H1 (cell line): ENCODE results near the gene S100A16. TPM values are rescaled to one million over a fixed set of nuclear protein-coding genes. Genes with fewer than 3 reads are reported as not detected.
A peak's percentile ranks its signal among the peaks of the same experiment; 100 is the strongest.

Source experiments
- CTCF ChIA-PET: fragments of 300-600 bp; sonication (Branson Sonifier 250); formaldehyde crosslinking; loops from one replicate; lab custom pipeline; 2021; ENCODE audit not compliant: partially characterized antibody; lab: Charles Lee
- POLR2A ChIA-PET: fragments of 300-600 bp; sonication (Branson Sonifier 250); formaldehyde crosslinking; loops from one replicate; lab custom pipeline; 2021; ENCODE audit warnings: inconsistent platforms; ENCODE audit not compliant: partially characterized antibody; lab: Charles Lee
- DNase-seq, 2 experiments: peaks; one replicate each; pipeline versions ENCODE4 v3.0.0 to v3.0.0-alpha.2; 2010 to 2022; ENCODE audit warnings: low spot score in 2 of 2, low read depth in 1 of 2, mixed read lengths in 1 of 2
- FAIRE-seq: peaks from 2 replicates; lab custom pipeline; 2011; peaks lifted over from hg19 to GRCh38; lab: Jason Lieb, UNC
- H2AFZ ChIP-seq: 2 replicates; pipeline ENCODE4 v1.8.1; 2012; ENCODE audit warnings: low read length, inconsistent platforms
- H2AK5ac ChIP-seq: 2 replicates; pipeline ENCODE4 v1.6.1; 2013; ENCODE audit warnings: low read depth, low read length
- H2BK120ac ChIP-seq: replicated peaks from 2 replicates; pipeline ENCODE3; 2013; ENCODE audit warnings: low read depth, low read length, inconsistent platforms
- H2BK12ac ChIP-seq: 2 replicates; pipeline ENCODE4 v1.6.1; 2013; ENCODE audit warnings: low read depth, low read length
- H2BK15ac ChIP-seq: 2 replicates; pipeline ENCODE4 v1.6.1; 2013; ENCODE audit warnings: low read length
- H2BK20ac ChIP-seq: 2 replicates; pipeline ENCODE4 v1.6.1; 2013; ENCODE audit warnings: low read length
- H2BK5ac ChIP-seq: 2 replicates; pipeline ENCODE4 v1.6.1; 2013; ENCODE audit warnings: low read depth, low read length
- H3K14ac ChIP-seq: 2 replicates; pipeline ENCODE4 v1.6.1; 2013; ENCODE audit warnings: inconsistent platforms; ENCODE audit not compliant: insufficient read length
- H3K18ac ChIP-seq: 2 replicates; pipeline ENCODE4 v1.6.1; 2013; ENCODE audit warnings: low read length; ENCODE audit errors: extremely low read depth
- H3K23ac ChIP-seq: 2 replicates; pipeline ENCODE4 v1.6.1; 2013; ENCODE audit warnings: inconsistent platforms; ENCODE audit not compliant: insufficient read length
- H3K23me2 ChIP-seq: 2 replicates; pipeline ENCODE4 v1.6.1; 2013; ENCODE audit warnings: low read depth, low read length
- H3K27ac ChIP-seq: 2 replicates; pipeline ENCODE4 v1.6.1; 2011; ENCODE audit warnings: low read depth, low read length, inconsistent platforms
- H3K27me3 ChIP-seq, 4 experiments: replicated peaks in 1 of 4; 1 replicate in 1 of 4; 2 replicates in 3 of 4; pipeline versions ENCODE4 v1.6.1 to v1.8.1; 2011 to 2013; ENCODE audit warnings: low read length in 3 of 4, mild to moderate bottlenecking in 3 of 4, inconsistent platforms in 2 of 4, mixed read lengths in 2 of 4, moderate library complexity in 1 of 4; ENCODE audit not compliant: control insufficient read depth in 3 of 4, insufficient read depth in 3 of 4; ENCODE audit errors: extremely low read depth in 1 of 4
- H3K36me3 ChIP-seq, 4 experiments: 2 replicates each; pipeline versions ENCODE4 v1.6.1 to v1.8.1; 2011 to 2013; ENCODE audit warnings: mild to moderate bottlenecking in 4 of 4, low read length in 3 of 4, moderate library complexity in 2 of 4, control low read depth in 1 of 4, inconsistent platforms in 1 of 4; ENCODE audit not compliant: insufficient read depth in 4 of 4, control insufficient read depth in 2 of 4
- H3K4ac ChIP-seq: replicated peaks from 2 replicates; pipeline ENCODE3; 2013; ENCODE audit warnings: low read length, low read depth, mixed read lengths, inconsistent platforms; ENCODE audit not compliant: insufficient read length
- H3K4me1 ChIP-seq, 4 experiments: replicated peaks in 1 of 4; 1 replicate in 1 of 4; 2 replicates in 3 of 4; pipeline versions ENCODE4 v1.6.1 to v1.8.1; 2011 to 2013; ENCODE audit warnings: low read length in 3 of 4, inconsistent platforms in 2 of 4, mixed read lengths in 1 of 4; ENCODE audit not compliant: insufficient read depth in 4 of 4, control insufficient read depth in 3 of 4
- H3K4me2 ChIP-seq, 2 experiments: 2 replicates each; pipeline versions ENCODE4 v1.6.1 to v1.8.1; 2011 to 2013; ENCODE audit warnings: low read depth in 2 of 2, low read length in 2 of 2, control low read depth in 1 of 2, inconsistent platforms in 1 of 2, mild to moderate bottlenecking in 1 of 2; ENCODE audit not compliant: insufficient read depth in 1 of 2
- H3K4me3 ChIP-seq, 4 experiments: fragments of 200-600, 300-600 bp in 1 of 4; sonication (generic), shearing (Covaris generic), sonication (Bioruptor Twin) in 1 of 4; 2 replicates each; pipeline versions ENCODE4 v1.5.1 to v1.8.1; 2011 to 2016; ENCODE audit warnings: low read length in 4 of 4, low read depth in 3 of 4, control low read depth in 2 of 4, inconsistent platforms in 2 of 4, mild to moderate bottlenecking in 2 of 4, mixed read lengths in 1 of 4, moderate library complexity in 1 of 4; ENCODE audit not compliant: insufficient read depth in 2 of 4; ENCODE audit errors: extremely low read depth in 1 of 4
- H3K56ac ChIP-seq: replicated peaks from 2 replicates; pipeline ENCODE3; 2013; ENCODE audit warnings: low read depth, mild to moderate bottlenecking, mixed read lengths, low read length, inconsistent platforms; ENCODE audit not compliant: insufficient read length
- H3K79me1 ChIP-seq: 2 replicates; pipeline ENCODE4 v1.6.1; 2013; ENCODE audit warnings: low read depth, low read length, control low read depth
- H3K79me2 ChIP-seq, 2 experiments: 2 replicates each; pipeline versions ENCODE4 v1.6.1 to v1.8.1; 2012 to 2013; ENCODE audit warnings: low read length in 2 of 2, mild to moderate bottlenecking in 2 of 2, inconsistent platforms in 1 of 2; ENCODE audit not compliant: insufficient read depth in 2 of 2, control insufficient read depth in 1 of 2
- H3K9ac ChIP-seq, 4 experiments: replicated peaks in 1 of 4; 1 replicate in 1 of 4; 2 replicates in 3 of 4; pipeline versions ENCODE4 v1.6.1 to v1.8.1; 2011 to 2013; ENCODE audit warnings: low read depth in 3 of 4, low read length in 3 of 4, control low read depth in 2 of 4, mild to moderate bottlenecking in 2 of 4, moderate library complexity in 2 of 4, inconsistent platforms in 1 of 4; ENCODE audit errors: extremely low read depth in 1 of 4
- H3K9me3 ChIP-seq, 2 experiments: 2 replicates each; pipeline versions ENCODE4 v1.6.1 to v1.8.1; 2012 to 2013; ENCODE audit warnings: mild to moderate bottlenecking in 2 of 2, moderate library complexity in 2 of 2, control low read depth in 1 of 2, inconsistent platforms in 1 of 2, low read depth in 1 of 2, low read length in 1 of 2, mixed read lengths in 1 of 2; ENCODE audit not compliant: insufficient read depth in 2 of 2
- H4K20me1 ChIP-seq, 2 experiments: replicated peaks in 1 of 2; 2 replicates each; pipeline versions ENCODE3 to v1.8.1; 2011 to 2013; ENCODE audit warnings: inconsistent platforms in 2 of 2, low read length in 2 of 2, mild to moderate bottlenecking in 1 of 2; ENCODE audit not compliant: insufficient read depth in 2 of 2, control insufficient read depth in 1 of 2
- H4K5ac ChIP-seq: 2 replicates; pipeline ENCODE4 v1.6.1; 2013; ENCODE audit warnings: low read length, low read depth, mixed read lengths, inconsistent platforms; ENCODE audit not compliant: insufficient read length
- H4K8ac ChIP-seq: 2 replicates; pipeline ENCODE4 v1.8.0; 2013; ENCODE audit warnings: mild to moderate bottlenecking, moderate library complexity, low read length, inconsistent platforms; ENCODE audit not compliant: insufficient read depth; ENCODE audit errors: extremely low read depth
- H4K91ac ChIP-seq: replicated peaks from 2 replicates; pipeline ENCODE3; 2013; ENCODE audit warnings: low read length, mixed read lengths, inconsistent platforms; ENCODE audit not compliant: insufficient read length
- CHD2 ChIP-seq: IDR thresholded peaks from 2 replicates; pipeline ENCODE4 v1.6.1; 2012; ENCODE audit warnings: low read length, improper control_type of control experiment
- POLR2A ChIP-seq, 2 experiments: IDR thresholded peaks; 1 replicate in 1 of 2; 2 replicates in 1 of 2; pipeline ENCODE4 v1.6.1; 2011; ENCODE audit warnings: low read depth in 2 of 2, low read length in 2 of 2, mild to moderate bottlenecking in 2 of 2; ENCODE audit errors: control extremely low read depth in 1 of 2
- POLR2AphosphoS5 ChIP-seq: IDR thresholded peaks from 2 replicates; pipeline ENCODE4 v1.6.1; 2011; ENCODE audit warnings: low read depth, low read length
- TCF12 ChIP-seq: IDR thresholded peaks from 2 replicates; pipeline ENCODE4 v1.6.1; 2011; ENCODE audit warnings: low read depth, mild to moderate bottlenecking, low read length
- WGBS, 2 experiments: shearing (Covaris generic) in 1 of 2; methylation state at CpG; one replicate each; pipeline versions ENCODE4 v1.1.6 to v1.1.7; 2013 to 2015; ENCODE audit warnings: low lambda C conversion rate in 2 of 2, mixed read lengths in 2 of 2, inconsistent platforms in 1 of 2, low coverage in 1 of 2, missing lambda C conversion rate in 1 of 2; ENCODE audit not compliant: insufficient replicate concordance in 2 of 2, insufficient coverage in 1 of 2, insufficient read length in 1 of 2; ENCODE audit errors: extremely low coverage in 1 of 2, missing lambda C conversion rate in 1 of 2; 5-methylcytosine and 5-hydroxymethylcytosine counted together
- polyA plus RNA-seq, 7 experiments: library from polyadenylated mRNA; depleted of rRNA in 3 of 7; stranded (reverse) in 5 of 7; unstranded in 2 of 7; fragments of >200 nt in 5 of 7; fragments of 200-250 nt in 2 of 7; gene quantifications; 1 replicate in 5 of 7; 2 replicates in 1 of 7; 4 replicates in 1 of 7; pipeline versions ENCODE4 v1.2.1 to v1.2.3, GENCODE V29; 2011 to 2013; ENCODE audit warnings: missing spikeins in 2 of 7, mixed read lengths in 2 of 7
- total RNA-seq: library from RNA; stranded (reverse); fragmentation: NEBNext Ultra II Directional; extraction: Animal tissue kit (Norgen Biotek cat#: 25700); gene quantifications from 2 replicates; pipeline ENCODE4 v1.2.1, GENCODE V29; 2021

S100A16 gene
- total and polyA plus RNA-seq, 2 of the 8 experiments (the other 6 are each of a cell fraction or from before 2014, with no cell fraction given), result 14.9 to 61.4 TPM

DNA sequence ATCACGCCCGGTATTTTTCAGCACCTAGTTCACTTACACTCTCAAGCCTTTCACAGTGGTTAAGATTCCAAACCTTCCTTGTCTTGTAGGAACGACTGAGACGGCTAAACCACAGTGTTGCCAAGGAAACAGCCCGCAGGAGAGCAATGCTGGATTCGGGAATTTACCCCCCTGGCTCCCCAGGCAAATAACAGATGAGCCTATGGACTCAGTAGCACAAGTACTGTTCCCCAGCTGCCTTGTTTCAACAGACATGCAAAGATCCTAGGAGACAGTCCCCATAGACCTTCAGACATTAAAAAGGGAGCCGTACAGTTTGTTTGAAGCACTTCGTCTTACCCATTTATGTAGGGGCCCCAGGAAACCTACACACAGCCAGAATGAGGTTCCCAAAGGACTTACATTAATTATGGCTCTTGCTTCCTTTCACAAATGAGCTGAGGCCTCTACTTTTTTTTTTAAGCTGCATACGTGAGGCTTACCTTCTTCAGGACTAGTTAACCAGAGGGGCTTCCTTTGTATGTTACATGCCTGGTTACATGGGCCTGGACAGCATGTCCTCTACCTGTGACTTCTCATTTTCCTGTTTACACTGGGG, 48.3 kb upstream of the S100A16 start:
- Histone ChIP-seq H3K14ac (no peak overlapping the region), H2BK120ac (no peak overlapping the region), H2BK5ac (no peak overlapping the region), H3K4me1 (peaks cover 0 to 4% (median 2%) of the 10 kb centered on the region in 4 experiments; a peak in 2 of 7 replicates), H3K18ac (no peak overlapping the region), H4K5ac (no peak overlapping the region), H2BK15ac (no peak overlapping the region), H3K4me2 (no peak overlapping the region), H3K27ac (0 out of 2 replicates have a peak overlapping the region, but pooled peaks have one; percentile 18), H3K4ac (no peak overlapping the region), H3K9me3 (no peaks in the 10 kb centered on the region), H4K91ac (no peak overlapping the region), H3K36me3 (peaks cover 42 to 58% (median 53%) of the 10 kb centered on the region in 4 experiments), H4K8ac (no peak overlapping the region), H3K56ac (no peak overlapping the region), H3K27me3 (no peaks in the 10 kb centered on the region), H2BK20ac (no peak overlapping the region), H3K23me2 (no peaks in the 10 kb centered on the region), H2AFZ (no peak overlapping the region), H3K79me1 (peaks cover 5% of the 10 kb centered on the region; the same call in 1 of the 2 replicates), H3K79me2 (peaks cover 0 to 11% of the 10 kb centered on the region in 2 experiments; a peak in 2 of 4 replicates), H3K23ac (no peak overlapping the region), H2AK5ac (no peak overlapping the region), H4K20me1 (peaks cover 0 to 8% of the 10 kb centered on the region in 2 experiments), H2BK12ac (no peak overlapping the region), H3K4me3 (no peak overlapping the region), H3K9ac (no peak overlapping the region; a peak in 1 of 7 replicates)
- FAIRE-seq, result no peak
- POLR2A ChIA-PET, result interaction anchor here (0.6 to 19.8 kb wide), 15 partner anchors 9 to 568 kb away, joined by 3 to 343 read pairs (median 4); partner anchors contain the start of genes CHTOP, CREB3L4, ILF2 and NPR1
- peak; percentile 73 to 84 for TF ChIP-seq POLR2A (IDR thresholded peaks at IDR 0.05; ENCODE audit: control extremely low read depth in 1 of 2, low read depth in 2 of 2, low read length in 2 of 2)
- no peak for TF ChIP-seq TCF12
- peak; percentile 46; the same call in 1 of the 2 replicates for TF ChIP-seq CHD2
- TF ChIP-seq POLR2AphosphoS5, result peak; percentile 62
- WGBS, 2 experiments, result 80% methylated on average over 9 of the region's 9 CpGs; no CpG with 5 or more reads in 1 of the 2 experiments
- CTCF ChIA-PET, result interaction anchor here (0.6 to 1.4 kb wide), 4 partner anchors 15 to 308 kb away, joined by 3 read pairs; no protein-coding TSS in a partner anchor
- DNase-seq, result no peak
